Ovary (tissue), 3 donors: ENCODE measurements around the gene TESMIN.

ENCODE experiments used
- CTCF ChIP-seq, 3 donors: fragments of 450-650 bp in 2 of 3; fragments of 200-600 bp in 1 of 3; IDR thresholded peaks; one replicate each; pipeline versions ENCODE4 v1.5.1 to v1.8.0; 2016 to 2022; ENCODE audit warnings: antibody characterized with exemption in 3 of 3, mild to moderate bottlenecking in 1 of 3
- POLR2A ChIP-seq: fragments of 450-650 bp; IDR thresholded peaks from one replicate; pipeline ENCODE4 v1.6.1; 2017; ENCODE audit warnings: antibody characterized with exemption, mild to moderate bottlenecking, moderate library complexity
- donor health status: DM: no; HTN: no; CAD: no.

GRCh38 chr11:68711114-68711513 lies 40.2 kb downstream of the TESMIN start:
- TF ChIP-seq CTCF (IDR thresholded peaks at IDR 0.05) (no peak), POLR2A (no peak)
